ENCODE data around the gene CCDC12. TPM values are rescaled to one million over a fixed set of nuclear protein-coding genes. Genes with fewer than 3 reads are reported as not detected.

Gene CCDC12
- total and polyA plus RNA-seq, 4 donors, result 14.0 to 55.8 (median 42.8) TPM

- Histone ChIP-seq H3K27ac (ENCODE audit: low read depth, low read length) (no peak overlapping the region), H3K27me3 (ENCODE audit: control insufficient read depth, insufficient read depth, low read length) (no peaks in the 10 kb centered on the region), H3K4me3 (ENCODE audit: low read depth, low read length) (no peak overlapping the region), H3K36me3 (ENCODE audit: control insufficient read depth, insufficient read depth, low read length) (peaks cover 60% of the 10 kb centered on the region), H3K9me3 (ENCODE audit: control insufficient read depth, insufficient read depth, low read length) (no peaks in the 10 kb centered on the region), H3K4me1 (ENCODE audit: control insufficient read depth, insufficient read depth, low read length) (peaks cover 55% of the 10 kb centered on the region)
- 88% methylated on average over 1 of the region's 6 CpGs for WGBS (ENCODE audit: insufficient coverage)
- no peak for DNase-seq (ENCODE audit: low read depth in 4 of 6, low spot score in 6 of 6)
Measured at GRCh38 chr3:46927718-46928073, 48.8 kb downstream of the CCDC12 start.

GRCh38 chr3:46926871-46927717 is 49.5 kb downstream of the CCDC12 start:
- Histone ChIP-seq H3K27me3 (ENCODE audit: control insufficient read depth, insufficient read depth, low read length) (no peaks in the 10 kb centered on the region), H3K27ac (ENCODE audit: low read depth, low read length) (no peak overlapping the region), H3K4me1 (ENCODE audit: control insufficient read depth, insufficient read depth, low read length) (peaks cover 50% of the 10 kb centered on the region), H3K4me3 (ENCODE audit: low read depth, low read length) (no peak overlapping the region), H3K36me3 (ENCODE audit: control insufficient read depth, insufficient read depth, low read length) (peaks cover 66% of the 10 kb centered on the region), H3K9me3 (ENCODE audit: control insufficient read depth, insufficient read depth, low read length) (no peaks in the 10 kb centered on the region)
- 85% methylated on average over 12 of the region's 15 CpGs for WGBS (ENCODE audit: insufficient coverage)
- no peak for DNase-seq (ENCODE audit: low read depth in 4 of 6, low spot score in 6 of 6)

- H3K4me3 ChIP-seq (ENCODE audit: low read depth, low read length), result no peak overlapping the region
- H3K9me3 ChIP-seq (ENCODE audit: control insufficient read depth, insufficient read depth, low read length), result no peaks in the 10 kb centered on the region
- H3K27me3 ChIP-seq (ENCODE audit: control insufficient read depth, insufficient read depth, low read length), result no peaks in the 10 kb centered on the region
- H3K36me3 ChIP-seq (ENCODE audit: control insufficient read depth, insufficient read depth, low read length), result peaks cover 71% of the 10 kb centered on the region
- WGBS (ENCODE audit: insufficient coverage), result 93% methylated on average over 4 of the region's 6 CpGs
- H3K4me1 ChIP-seq (ENCODE audit: control insufficient read depth, insufficient read depth, low read length), result peaks cover 45% of the 10 kb centered on the region
- H3K27ac ChIP-seq (ENCODE audit: low read depth, low read length), result no peak overlapping the region
- no peak for DNase-seq (ENCODE audit: low read depth in 4 of 6, low spot score in 6 of 6)
Measured at GRCh38 chr3:46926447-46926846, 50.1 kb downstream of the CCDC12 start.

DNA sequence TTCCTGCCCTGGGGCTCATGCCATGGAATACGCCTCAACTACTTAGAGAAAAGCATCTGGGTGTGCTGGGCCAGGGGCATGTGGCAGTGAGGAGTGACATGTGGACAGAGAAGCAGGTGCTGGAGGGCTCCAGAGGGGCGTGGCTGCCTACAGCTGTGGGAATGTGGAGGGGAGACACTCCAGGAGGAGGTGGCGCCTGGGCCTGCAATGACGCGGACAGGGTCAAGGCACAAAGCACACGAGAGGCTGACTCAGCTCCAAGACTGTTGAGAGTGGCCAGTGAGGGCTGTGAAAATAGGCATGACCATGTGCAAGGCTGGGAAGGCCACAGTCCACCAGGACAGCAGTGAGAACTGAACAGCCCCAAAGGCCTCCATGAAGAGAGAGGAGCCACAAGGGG is 50.5 kb downstream of the CCDC12 start:
- H3K4me3 ChIP-seq (ENCODE audit: low read depth, low read length), result no peak overlapping the region

DNA sequence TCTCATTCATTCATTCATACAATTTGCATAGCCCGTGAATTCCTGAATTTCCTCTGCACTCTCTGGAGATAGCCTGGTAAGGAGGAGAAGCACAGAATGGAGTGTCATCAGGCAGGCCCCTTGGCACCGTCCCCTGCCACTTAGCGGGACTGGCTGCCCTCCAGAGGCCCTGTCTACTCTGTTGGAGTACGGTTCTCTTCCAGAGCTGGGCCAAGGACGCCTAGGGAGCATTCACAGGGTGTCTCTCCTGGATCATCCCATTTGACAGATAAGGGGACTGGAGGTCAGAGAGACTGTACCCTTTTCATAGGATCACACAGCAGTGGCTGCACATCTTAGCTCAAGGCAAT is 51.0 kb downstream of the CCDC12 start:
- Histone ChIP-seq H3K9me3 (ENCODE audit: control insufficient read depth, insufficient read depth, low read length) (no peaks in the 10 kb centered on the region), H3K36me3 (ENCODE audit: control insufficient read depth, insufficient read depth, low read length) (peaks cover 73% of the 10 kb centered on the region), H3K4me3 (ENCODE audit: low read depth, low read length) (no peak overlapping the region), H3K4me1 (ENCODE audit: control insufficient read depth, insufficient read depth, low read length) (peaks cover 36% of the 10 kb centered on the region), H3K27ac (ENCODE audit: low read depth, low read length) (no peak overlapping the region), H3K27me3 (ENCODE audit: control insufficient read depth, insufficient read depth, low read length) (no peaks in the 10 kb centered on the region)
- no peak for DNase-seq (ENCODE audit: low read depth in 4 of 6, low spot score in 6 of 6)
- 39% methylated on average over 4 of the region's 5 CpGs for WGBS (ENCODE audit: insufficient coverage)

More for the DNA sequence above, 50.5 kb downstream of the CCDC12 start:
- Histone ChIP-seq H3K27ac (ENCODE audit: low read depth, low read length) (no peak overlapping the region), H3K36me3 (ENCODE audit: control insufficient read depth, insufficient read depth, low read length) (peaks cover 72% of the 10 kb centered on the region), H3K27me3 (ENCODE audit: control insufficient read depth, insufficient read depth, low read length) (no peaks in the 10 kb centered on the region), H3K4me1 (ENCODE audit: control insufficient read depth, insufficient read depth, low read length) (peaks cover 41% of the 10 kb centered on the region), H3K9me3 (ENCODE audit: control insufficient read depth, insufficient read depth, low read length) (no peaks in the 10 kb centered on the region)
- DNase-seq (ENCODE audit: low read depth in 4 of 6, low spot score in 6 of 6), result no peak
- WGBS (ENCODE audit: insufficient coverage), result 71% methylated on average over 6 of the region's 6 CpGs

- Histone ChIP-seq H3K27me3 (ENCODE audit: control insufficient read depth, insufficient read depth, low read length) (no peaks in the 10 kb centered on the region), H3K9me3 (ENCODE audit: control insufficient read depth, insufficient read depth, low read length) (no peaks in the 10 kb centered on the region), H3K4me1 (ENCODE audit: control insufficient read depth, insufficient read depth, low read length) (peaks cover 31% of the 10 kb centered on the region), H3K27ac (ENCODE audit: low read depth, low read length) (no peak overlapping the region), H3K4me3 (ENCODE audit: low read depth, low read length) (no peak overlapping the region), H3K36me3 (ENCODE audit: control insufficient read depth, insufficient read depth, low read length) (peaks cover 71% of the 10 kb centered on the region)
- WGBS (ENCODE audit: insufficient coverage), result 95% methylated on average over 8 of the region's 10 CpGs
- DNase-seq (ENCODE audit: low read depth in 4 of 6, low spot score in 6 of 6), result no peak
Measured at GRCh38 chr3:46924921-46925584, 51.5 kb downstream of the CCDC12 start.

GRCh38 chr3:46923559-46924350 is 52.8 kb downstream of the CCDC12 start:
- DNase-seq (ENCODE audit: low read depth in 4 of 6, low spot score in 6 of 6), result peak in 2 of 6 donors; percentile 40 to 47
- no peak overlapping the region for H3K4me3 ChIP-seq (ENCODE audit: low read depth, low read length)
- peaks cover 73% of the 10 kb centered on the region for H3K36me3 ChIP-seq (ENCODE audit: control insufficient read depth, insufficient read depth, low read length)
- H3K4me1 ChIP-seq (ENCODE audit: control insufficient read depth, insufficient read depth, low read length), result peaks cover 21% of the 10 kb centered on the region
- H3K9me3 ChIP-seq (ENCODE audit: control insufficient read depth, insufficient read depth, low read length), result no peaks in the 10 kb centered on the region
- 45% methylated on average over 8 of the region's 11 CpGs for WGBS (ENCODE audit: insufficient coverage)
- no peak overlapping the region for H3K27ac ChIP-seq (ENCODE audit: low read depth, low read length)
- no peaks in the 10 kb centered on the region for H3K27me3 ChIP-seq (ENCODE audit: control insufficient read depth, insufficient read depth, low read length)

GRCh38 chr3:46922871-46923558 is 53.5 kb downstream of the CCDC12 start:
- Histone ChIP-seq H3K27me3 (ENCODE audit: control insufficient read depth, insufficient read depth, low read length) (no peaks in the 10 kb centered on the region), H3K4me3 (ENCODE audit: low read depth, low read length) (no peak overlapping the region), H3K36me3 (ENCODE audit: control insufficient read depth, insufficient read depth, low read length) (peaks cover 78% of the 10 kb centered on the region), H3K4me1 (ENCODE audit: control insufficient read depth, insufficient read depth, low read length) (peaks cover 21% of the 10 kb centered on the region), H3K9me3 (ENCODE audit: control insufficient read depth, insufficient read depth, low read length) (no peaks in the 10 kb centered on the region), H3K27ac (ENCODE audit: low read depth, low read length) (no peak overlapping the region)
- DNase-seq (ENCODE audit: low read depth in 4 of 6, low spot score in 6 of 6), result no peak
- 96% methylated on average over 14 of the region's 16 CpGs for WGBS (ENCODE audit: insufficient coverage)

DNA sequence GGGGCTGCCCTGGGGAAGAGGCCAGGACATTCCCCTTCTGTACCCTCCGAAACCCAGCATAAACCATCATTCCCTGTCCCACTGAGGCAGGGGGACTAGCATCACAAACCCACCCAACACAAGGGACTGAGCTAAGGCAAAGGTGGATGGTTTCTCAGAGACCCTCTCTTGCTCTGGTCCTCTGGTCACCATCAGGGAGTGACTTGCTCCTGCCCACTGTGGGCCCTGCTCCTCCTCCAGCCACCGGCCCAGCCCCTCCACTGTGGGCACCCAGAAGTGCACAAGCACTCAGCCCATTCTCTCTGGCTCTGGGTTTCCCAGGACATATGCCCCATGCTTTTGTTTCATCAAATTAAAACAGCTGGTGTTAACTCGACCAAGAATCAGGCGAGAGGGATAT is 54.1 kb downstream of the CCDC12 start:
- H3K4me1 ChIP-seq (ENCODE audit: control insufficient read depth, insufficient read depth, low read length), result peaks cover 21% of the 10 kb centered on the region
- WGBS (ENCODE audit: insufficient coverage), result 100% methylated on average over 3 of the region's 4 CpGs
- no peaks in the 10 kb centered on the region for H3K27me3 ChIP-seq (ENCODE audit: control insufficient read depth, insufficient read depth, low read length)
- H3K4me3 ChIP-seq (ENCODE audit: low read depth, low read length), result no peak overlapping the region
- H3K36me3 ChIP-seq (ENCODE audit: control insufficient read depth, insufficient read depth, low read length), result peaks cover 76% of the 10 kb centered on the region
- no peak overlapping the region for H3K27ac ChIP-seq (ENCODE audit: low read depth, low read length)
- DNase-seq (ENCODE audit: low read depth in 4 of 6, low spot score in 6 of 6), result no peak
- no peaks in the 10 kb centered on the region for H3K9me3 ChIP-seq (ENCODE audit: control insufficient read depth, insufficient read depth, low read length)
